Measurements from ENCODE around the gene SKAP1.

Gene SKAP1

GRCh38 chr17:48202959-48203358, 227.1 kb downstream of the SKAP1 start:
- H3K27me3 ChIP-seq (replicated peaks in 2 of 5; ENCODE audit: control insufficient read depth in 4 of 5, insufficient read depth in 5 of 5, low read length in 4 of 5): no peaks in the 10 kb centered on the region
- H3K36me3 ChIP-seq (ENCODE audit: control insufficient read depth in 4 of 4, insufficient read depth in 4 of 4, low read length in 3 of 4): no peaks in the 10 kb centered on the region
- POLR2A ChIA-PET: no interaction called here
- peaks cover 0 to 6% (median 0%) of the 10 kb centered on the region in 4 experiments for H3K4me1 ChIP-seq (ENCODE audit: control extremely low read depth in 1 of 4, control insufficient read depth in 4 of 4, insufficient read depth in 4 of 4, low read length in 3 of 4)
- 100% methylated on average over 2 of the region's 2 CpGs for WGBS (ENCODE audit: insufficient coverage)
- no peak for DNase-seq
- H3K4me3 ChIP-seq (ENCODE audit: control insufficient read depth in 1 of 7, extremely low read depth in 1 of 7, insufficient read depth in 4 of 7, low read depth in 2 of 7, low read length in 6 of 7): no peak overlapping the region
- no peak overlapping the region for H3K27ac ChIP-seq (ENCODE audit: insufficient read depth in 1 of 2, low read depth in 1 of 2, low read length in 2 of 2, poor library complexity in 1 of 2, severe bottlenecking in 2 of 2)
- H3K9me3 ChIP-seq (ENCODE audit: control extremely low read depth in 1 of 5, control insufficient read depth in 4 of 5, insufficient read depth in 2 of 5, low read depth in 1 of 5, low read length in 4 of 5): no peaks in the 10 kb centered on the region
- CTCF ChIA-PET: interaction anchor here (0.7 to 1.9 kb wide), 3 partner anchors 13 to 43 kb away, joined by 3 to 5 read pairs (median 4); no protein-coding TSS in a partner anchor

DNA sequence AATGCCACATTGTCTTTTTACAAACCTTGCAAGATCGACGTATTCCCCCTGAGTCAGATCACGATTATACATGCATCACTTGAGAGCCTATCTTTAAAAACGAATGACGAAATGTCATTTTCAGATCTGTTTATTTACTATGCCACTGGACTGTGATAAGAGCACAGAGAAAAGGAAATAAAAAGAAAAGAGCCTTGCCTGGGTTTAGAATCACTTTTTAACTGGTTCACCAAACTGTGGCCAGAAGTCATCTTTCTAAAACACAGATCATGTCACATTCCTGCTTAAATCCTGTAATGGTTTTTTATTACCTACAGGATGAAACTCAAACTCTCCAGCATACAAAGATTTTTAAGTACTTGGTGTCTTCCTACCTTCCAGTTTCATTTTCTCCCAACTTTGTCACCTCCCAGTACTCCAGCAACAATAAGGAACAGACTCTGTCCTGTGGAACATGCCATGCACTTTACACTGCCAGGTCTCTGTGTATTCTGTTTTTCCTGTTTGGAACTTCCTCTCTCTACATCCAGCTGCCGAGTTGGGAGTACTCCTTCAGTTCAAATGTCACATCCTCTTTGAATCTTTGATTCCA, 231.0 kb downstream of the SKAP1 start:
- H3K36me3 ChIP-seq (ENCODE audit: control insufficient read depth in 4 of 4, insufficient read depth in 4 of 4, low read length in 3 of 4): no peaks in the 10 kb centered on the region
- ChIA-PET POLR2A (no interaction called here), CTCF (interaction anchor here (1.2 kb wide), 1 partner anchor 16 kb away, joined by 3 read pairs; no protein-coding TSS in a partner anchor)
- peak overlapping the region in 1 of 7 experiments; percentile 7 for H3K4me3 ChIP-seq (ENCODE audit: control insufficient read depth in 1 of 7, extremely low read depth in 1 of 7, insufficient read depth in 4 of 7, low read depth in 2 of 7, low read length in 6 of 7)
- no peak overlapping the region for H3K27ac ChIP-seq (ENCODE audit: insufficient read depth in 1 of 2, low read depth in 1 of 2, low read length in 2 of 2, poor library complexity in 1 of 2, severe bottlenecking in 2 of 2)
- peaks cover 2 to 17% (median 4%) of the 10 kb centered on the region in 4 experiments for H3K4me1 ChIP-seq (ENCODE audit: control extremely low read depth in 1 of 4, control insufficient read depth in 4 of 4, insufficient read depth in 4 of 4, low read length in 3 of 4)
- no peaks in the 10 kb centered on the region for H3K27me3 ChIP-seq (replicated peaks in 2 of 5; ENCODE audit: control insufficient read depth in 4 of 5, insufficient read depth in 5 of 5, low read length in 4 of 5)
- H3K9me3 ChIP-seq (ENCODE audit: control extremely low read depth in 1 of 5, control insufficient read depth in 4 of 5, insufficient read depth in 2 of 5, low read depth in 1 of 5, low read length in 4 of 5): no peaks in the 10 kb centered on the region
- no peak for DNase-seq
- WGBS (ENCODE audit: insufficient coverage): 67% methylated on average over 6 of the region's 6 CpGs

- DNase-seq: no peak
- Histone ChIP-seq H3K27me3 (replicated peaks in 2 of 5; ENCODE audit: control insufficient read depth in 4 of 5, insufficient read depth in 5 of 5, low read length in 4 of 5) (no peaks in the 10 kb centered on the region), H3K4me1 (ENCODE audit: control extremely low read depth in 1 of 4, control insufficient read depth in 4 of 4, insufficient read depth in 4 of 4, low read length in 3 of 4) (peaks cover 3 to 26% (median 6%) of the 10 kb centered on the region in 4 experiments), H3K4me3 (ENCODE audit: control insufficient read depth in 1 of 7, extremely low read depth in 1 of 7, insufficient read depth in 4 of 7, low read depth in 2 of 7, low read length in 6 of 7) (no peak overlapping the region), H3K27ac (ENCODE audit: insufficient read depth in 1 of 2, low read depth in 1 of 2, low read length in 2 of 2, poor library complexity in 1 of 2, severe bottlenecking in 2 of 2) (no peak overlapping the region), H3K36me3 (ENCODE audit: control insufficient read depth in 4 of 4, insufficient read depth in 4 of 4, low read length in 3 of 4) (no peaks in the 10 kb centered on the region), H3K9me3 (ENCODE audit: control extremely low read depth in 1 of 5, control insufficient read depth in 4 of 5, insufficient read depth in 2 of 5, low read depth in 1 of 5, low read length in 4 of 5) (no peaks in the 10 kb centered on the region)
- ChIA-PET POLR2A (no interaction called here), CTCF (interaction anchor here (1.1 to 2.6 kb wide), 3 partner anchors 8 to 22 kb away, joined by 3 to 10 read pairs (median 9); no protein-coding TSS in a partner anchor)
Observed at GRCh38 chr17:48195910-48196309, 234.1 kb downstream of the SKAP1 start.

DNA sequence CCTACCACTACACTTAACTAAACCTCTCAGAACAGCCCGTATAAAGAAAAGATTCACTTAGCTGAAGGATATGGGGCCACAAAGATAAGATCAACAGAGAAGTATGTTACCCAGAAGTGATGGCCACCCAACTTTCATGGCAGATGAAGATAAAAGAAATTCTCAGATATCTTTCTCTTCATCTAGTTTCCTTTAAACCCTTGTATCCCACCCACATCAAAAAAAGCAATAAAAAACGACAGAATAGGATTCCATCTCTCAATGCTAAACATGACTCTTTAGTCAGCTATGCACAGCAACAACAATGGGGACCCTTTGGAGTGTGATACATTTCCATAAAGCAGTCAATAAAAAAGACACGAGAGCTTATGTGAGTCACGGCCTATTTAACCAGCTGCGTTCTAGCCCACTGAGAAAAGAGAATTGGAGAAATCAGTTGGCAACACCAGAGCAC, 235.9 kb downstream of the SKAP1 start:
- Histone ChIP-seq H3K9me3 (ENCODE audit: control extremely low read depth in 1 of 5, control insufficient read depth in 4 of 5, insufficient read depth in 2 of 5, low read depth in 1 of 5, low read length in 4 of 5) (no peaks in the 10 kb centered on the region), H3K36me3 (ENCODE audit: control insufficient read depth in 4 of 4, insufficient read depth in 4 of 4, low read length in 3 of 4) (no peaks in the 10 kb centered on the region), H3K27me3 (replicated peaks in 2 of 5; ENCODE audit: control insufficient read depth in 4 of 5, insufficient read depth in 5 of 5, low read length in 4 of 5) (no peaks in the 10 kb centered on the region), H3K4me3 (ENCODE audit: control insufficient read depth in 1 of 7, extremely low read depth in 1 of 7, insufficient read depth in 4 of 7, low read depth in 2 of 7, low read length in 6 of 7) (no peak overlapping the region), H3K4me1 (ENCODE audit: control extremely low read depth in 1 of 4, control insufficient read depth in 4 of 4, insufficient read depth in 4 of 4, low read length in 3 of 4) (peaks cover 3 to 22% (median 6%) of the 10 kb centered on the region in 4 experiments), H3K27ac (ENCODE audit: insufficient read depth in 1 of 2, low read depth in 1 of 2, low read length in 2 of 2, poor library complexity in 1 of 2, severe bottlenecking in 2 of 2) (no peak overlapping the region)
- ChIA-PET CTCF (interaction anchor here (1.9 to 2.6 kb wide), 3 partner anchors 21 to 40 kb away, joined by 4 to 10 read pairs (median 5); no protein-coding TSS in a partner anchor), POLR2A (interaction anchor here (0.6 kb wide), 1 partner anchor 14 kb away, joined by 4 read pairs; no protein-coding TSS in a partner anchor)
- DNase-seq: peak in 2 of 3 donors; percentile 36 to 52
- 45% methylated on average over 3 of the region's 5 CpGs for WGBS (ENCODE audit: insufficient coverage)

GRCh38 chr17:48192321-48192731, 237.7 kb downstream of the SKAP1 start:
- Histone ChIP-seq H3K4me1 (ENCODE audit: control extremely low read depth in 1 of 4, control insufficient read depth in 4 of 4, insufficient read depth in 4 of 4, low read length in 3 of 4) (peaks cover 3 to 20% (median 6%) of the 10 kb centered on the region in 4 experiments), H3K36me3 (ENCODE audit: control insufficient read depth in 4 of 4, insufficient read depth in 4 of 4, low read length in 3 of 4) (peaks cover 0 to 6% (median 0%) of the 10 kb centered on the region in 4 experiments), H3K9me3 (ENCODE audit: control extremely low read depth in 1 of 5, control insufficient read depth in 4 of 5, insufficient read depth in 2 of 5, low read depth in 1 of 5, low read length in 4 of 5) (no peaks in the 10 kb centered on the region), H3K27ac (ENCODE audit: insufficient read depth in 1 of 2, low read depth in 1 of 2, low read length in 2 of 2, poor library complexity in 1 of 2, severe bottlenecking in 2 of 2) (no peak overlapping the region), H3K27me3 (replicated peaks in 2 of 5; ENCODE audit: control insufficient read depth in 4 of 5, insufficient read depth in 5 of 5, low read length in 4 of 5) (no peaks in the 10 kb centered on the region), H3K4me3 (ENCODE audit: control insufficient read depth in 1 of 7, extremely low read depth in 1 of 7, insufficient read depth in 4 of 7, low read depth in 2 of 7, low read length in 6 of 7) (no peak overlapping the region)
- CTCF ChIA-PET: interaction anchor here (1.0 to 2.1 kb wide), 4 partner anchors 9 to 38 kb away, joined by 3 to 5 read pairs (median 4); no protein-coding TSS in a partner anchor
- WGBS (ENCODE audit: insufficient coverage): 100% methylated on average over 1 of the region's 4 CpGs
- DNase-seq: no peak
- POLR2A ChIA-PET: no interaction called here

GRCh38 chr17:48191362-48191761, 238.7 kb downstream of the SKAP1 start:
- POLR2A ChIA-PET: no interaction called here
- CTCF ChIA-PET: interaction anchor here (0.6 kb wide), 1 partner anchor 1316 kb away, joined by 3 read pairs; no protein-coding TSS in a partner anchor

GRCh38 chr17:48190871-48191270, 239.1 kb downstream of the SKAP1 start:
- CTCF ChIA-PET: interaction anchor here (0.6 kb wide), 1 partner anchor 1317 kb away, joined by 3 read pairs; no protein-coding TSS in a partner anchor
- Histone ChIP-seq H3K36me3 (ENCODE audit: control insufficient read depth in 4 of 4, insufficient read depth in 4 of 4, low read length in 3 of 4) (peaks cover 0 to 8% (median 2%) of the 10 kb centered on the region in 4 experiments), H3K27ac (ENCODE audit: insufficient read depth in 1 of 2, low read depth in 1 of 2, low read length in 2 of 2, poor library complexity in 1 of 2, severe bottlenecking in 2 of 2) (no peak overlapping the region), H3K4me3 (ENCODE audit: control insufficient read depth in 1 of 7, extremely low read depth in 1 of 7, insufficient read depth in 4 of 7, low read depth in 2 of 7, low read length in 6 of 7) (no peak overlapping the region), H3K27me3 (replicated peaks in 2 of 5; ENCODE audit: control insufficient read depth in 4 of 5, insufficient read depth in 5 of 5, low read length in 4 of 5) (no peaks in the 10 kb centered on the region), H3K4me1 (ENCODE audit: control extremely low read depth in 1 of 4, control insufficient read depth in 4 of 4, insufficient read depth in 4 of 4, low read length in 3 of 4) (peaks cover 3 to 20% (median 6%) of the 10 kb centered on the region in 4 experiments), H3K9me3 (ENCODE audit: control extremely low read depth in 1 of 5, control insufficient read depth in 4 of 5, insufficient read depth in 2 of 5, low read depth in 1 of 5, low read length in 4 of 5) (no peaks in the 10 kb centered on the region)
- DNase-seq: no peak
- WGBS (ENCODE audit: insufficient coverage): 98% methylated on average over 8 of the region's 8 CpGs
- POLR2A ChIA-PET: no interaction called here

More at GRCh38 chr17:48191362-48191761, 238.7 kb downstream of the SKAP1 start:
- no peak for DNase-seq
- H3K27me3 ChIP-seq (replicated peaks in 2 of 5; ENCODE audit: control insufficient read depth in 4 of 5, insufficient read depth in 5 of 5, low read length in 4 of 5): no peaks in the 10 kb centered on the region
- WGBS (ENCODE audit: insufficient coverage): no CpG with 5 or more reads among the region's 1 CpG
- H3K36me3 ChIP-seq (ENCODE audit: control insufficient read depth in 4 of 4, insufficient read depth in 4 of 4, low read length in 3 of 4): peaks cover 0 to 8% (median 2%) of the 10 kb centered on the region in 4 experiments
- no peak overlapping the region for H3K4me3 ChIP-seq (ENCODE audit: control insufficient read depth in 1 of 7, extremely low read depth in 1 of 7, insufficient read depth in 4 of 7, low read depth in 2 of 7, low read length in 6 of 7)
- no peak overlapping the region for H3K27ac ChIP-seq (ENCODE audit: insufficient read depth in 1 of 2, low read depth in 1 of 2, low read length in 2 of 2, poor library complexity in 1 of 2, severe bottlenecking in 2 of 2)
- H3K4me1 ChIP-seq (ENCODE audit: control extremely low read depth in 1 of 4, control insufficient read depth in 4 of 4, insufficient read depth in 4 of 4, low read length in 3 of 4): peaks cover 3 to 20% (median 6%) of the 10 kb centered on the region in 4 experiments
- no peaks in the 10 kb centered on the region for H3K9me3 ChIP-seq (ENCODE audit: control extremely low read depth in 1 of 5, control insufficient read depth in 4 of 5, insufficient read depth in 2 of 5, low read depth in 1 of 5, low read length in 4 of 5)
